NCI-H345 treated with DMSO at 0.1 percent for 48 hours (cell line): ENCODE results near the gene CFAP99.
"Not testable (repeated sequence)": the region's sequence is repeated elsewhere in the genome, so short reads cannot be mapped to it uniquely, and the experiment has no call there.

Source experiments
- DNase-seq: peaks from one replicate; lab custom pipeline; 2025; ENCODE audit not compliant: unreplicated experiment; lab: John Stamatoyannopoulos, UW

CFAP99 gene

DNA sequence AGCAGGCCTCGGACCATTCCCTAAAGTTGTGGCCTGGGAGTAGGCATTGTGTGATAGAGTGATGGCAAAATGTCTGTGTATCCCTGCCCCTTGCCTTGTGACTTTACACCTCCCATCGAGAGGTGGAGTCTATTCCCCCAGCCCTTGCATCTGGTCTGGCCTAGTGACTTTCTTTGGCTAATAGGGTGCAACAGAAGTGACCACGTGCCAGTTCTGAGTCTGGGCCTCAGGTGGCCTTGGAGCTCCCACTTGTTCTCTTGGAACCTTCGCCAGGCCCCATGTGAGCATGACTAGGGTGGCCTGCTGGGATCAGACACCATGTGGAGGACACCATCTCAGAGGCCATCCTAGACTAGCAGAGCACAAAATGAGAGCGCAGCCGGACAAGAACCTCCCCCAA lies 46.3 kb downstream of the CFAP99 start:
- no peak for DNase-seq

- DNase-seq: not testable (repeated sequence)
Observed at GRCh38 chr4:2465544-2465943, 46.8 kb downstream of the CFAP99 start.

GRCh38 chr4:2468456-2469191 lies 49.9 kb downstream of the CFAP99 start, which contains the start of gene RNF4:
TSS of gene RNF4 (plus strand) at chr4:2469106. CDS start at chr4:2490494, 21,388 bp downstream.
- DNase-seq: peak; percentile 91

- DNase-seq: no peak
Observed at GRCh38 chr4:2469192-2469984, 50.6 kb downstream of the CFAP99 start.

GRCh38 chr4:2470791-2471190 lies 52.0 kb downstream of the CFAP99 start:
- DNase-seq: no peak

DNA sequence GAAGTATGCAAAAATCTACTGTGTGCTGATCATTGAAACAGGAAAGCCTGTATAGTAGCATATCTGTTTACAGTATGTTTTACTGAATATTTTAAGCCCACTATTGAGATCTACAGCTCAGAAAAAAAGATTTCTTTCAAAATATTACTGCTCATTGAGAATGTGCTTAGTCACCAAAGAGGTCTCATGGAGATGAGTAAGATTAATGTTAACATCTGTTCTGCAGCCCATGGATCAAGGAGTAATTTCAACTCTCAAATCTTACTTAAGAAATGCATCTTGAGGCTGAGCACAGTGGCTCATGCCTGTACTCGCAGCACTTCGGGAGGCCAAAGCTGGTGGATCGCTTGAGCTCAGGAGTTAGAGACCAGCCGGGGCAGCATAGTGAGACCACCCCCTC lies 53.4 kb downstream of the CFAP99 start:
- DNase-seq: no peak

DNA sequence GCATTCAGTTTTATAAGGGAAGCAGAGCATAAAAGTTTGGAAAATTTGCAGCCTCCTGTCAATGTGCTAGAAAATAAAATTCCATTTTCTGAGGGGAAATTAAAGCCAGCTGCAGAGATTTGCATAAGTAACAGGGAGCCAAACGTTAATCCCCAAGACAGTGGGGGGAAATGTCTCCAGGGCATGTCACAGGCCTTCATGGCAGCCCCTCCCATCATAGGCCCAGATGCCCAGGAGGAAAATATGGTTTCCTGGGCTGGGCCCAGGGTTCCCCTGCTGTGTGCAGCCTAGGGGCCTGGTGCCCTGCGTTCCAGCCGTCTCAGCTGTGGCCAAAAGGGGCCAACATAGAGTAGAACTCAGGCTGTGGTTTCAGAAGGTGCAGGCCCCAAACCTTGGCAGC lies 59.5 kb downstream of the CFAP99 start:
- DNase-seq: no peak

DNA sequence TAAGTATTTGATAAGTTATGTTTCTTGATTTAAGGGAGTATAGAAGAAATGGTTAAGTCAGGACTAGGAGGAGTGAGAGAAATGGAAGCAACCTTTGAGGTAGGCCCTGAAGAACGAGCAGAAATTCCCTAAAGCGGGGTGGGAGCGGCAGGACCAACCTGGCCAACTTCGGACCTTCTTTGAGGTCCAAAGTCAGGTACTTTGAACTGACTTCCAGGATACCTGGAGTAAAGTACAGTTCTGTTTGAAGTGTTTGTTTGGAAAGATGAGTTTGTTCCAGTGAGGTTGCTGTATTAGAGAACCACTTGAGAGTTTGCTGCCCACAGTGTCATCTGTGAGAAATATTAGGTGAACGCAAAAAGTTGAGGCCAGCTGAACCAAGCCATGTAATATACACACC lies 61.9 kb downstream of the CFAP99 start:
- no peak for DNase-seq

- DNase-seq: no peak
Observed at GRCh38 chr4:2482192-2482591, 63.4 kb downstream of the CFAP99 start.

DNA sequence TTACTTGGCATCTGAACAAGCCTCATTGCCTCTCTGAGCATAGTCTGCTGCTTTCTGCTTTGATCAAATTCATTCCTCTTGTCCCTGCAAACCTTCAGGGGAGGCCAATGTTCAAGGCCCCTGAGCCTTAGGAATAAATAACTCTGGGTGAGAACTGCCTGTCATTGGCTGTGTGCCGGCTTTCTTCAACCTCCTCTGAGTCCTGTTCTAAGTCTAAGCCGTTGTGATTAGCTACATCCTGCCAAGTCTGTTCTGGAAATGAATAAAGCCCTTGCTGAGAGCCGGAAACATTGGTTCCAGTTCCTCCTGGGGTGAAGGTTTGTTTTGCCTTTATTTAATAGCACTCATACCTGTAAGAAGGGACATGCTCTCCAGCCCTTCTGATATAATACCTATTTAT lies 63.9 kb downstream of the CFAP99 start:
- no peak for DNase-seq

GRCh38 chr4:2483237-2483636 lies 64.5 kb downstream of the CFAP99 start:
- DNase-seq: no peak

GRCh38 chr4:2484185-2484584 lies 65.4 kb downstream of the CFAP99 start:
- no peak for DNase-seq

GRCh38 chr4:2484993-2485392 lies 66.2 kb downstream of the CFAP99 start:
- no peak for DNase-seq

DNA sequence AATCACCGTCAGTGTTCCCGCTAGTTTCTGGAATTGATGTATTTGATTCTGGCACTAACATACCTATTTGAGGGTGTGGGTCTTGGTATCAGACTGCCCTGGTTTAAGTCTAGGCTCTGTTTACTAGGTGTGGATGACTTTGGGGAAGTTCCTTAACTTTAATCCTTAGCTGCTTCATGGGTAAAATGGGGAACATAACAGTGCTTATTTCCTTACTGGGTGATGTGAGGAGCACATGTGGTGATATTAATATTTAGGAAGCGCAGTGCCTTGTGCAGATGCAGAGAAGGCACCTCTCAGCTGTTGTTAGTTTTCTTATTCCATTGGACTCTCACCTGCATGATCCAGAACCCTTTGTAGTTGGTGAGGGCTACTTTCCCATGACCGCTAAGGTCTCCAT lies 67.2 kb downstream of the CFAP99 start:
- no peak for DNase-seq

GRCh38 chr4:2486981-2487380 lies 68.2 kb downstream of the CFAP99 start:
- DNase-seq: no peak

DNA sequence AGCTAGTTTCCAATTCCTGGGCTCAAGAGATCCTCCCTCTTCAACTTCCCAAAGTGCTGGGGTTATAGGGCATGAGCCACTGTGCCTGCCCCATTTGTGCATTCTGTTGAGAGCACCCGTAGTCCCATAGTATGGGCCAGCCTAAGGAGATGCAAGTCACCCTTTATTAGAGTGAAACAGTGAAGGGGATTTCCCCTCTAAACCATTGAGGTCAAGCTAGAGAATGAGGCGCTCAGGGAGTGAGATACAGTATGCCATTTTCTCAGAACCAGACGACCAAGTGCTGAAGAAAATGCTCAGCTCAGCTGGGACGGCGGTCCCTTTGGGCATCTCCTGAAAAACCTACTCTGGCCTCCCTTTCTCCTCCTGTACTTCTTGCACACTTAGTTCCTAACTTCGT lies 68.9 kb downstream of the CFAP99 start:
- DNase-seq: no peak

GRCh38 chr4:2489081-2489805 lies 70.5 kb downstream of the CFAP99 start:
- DNase-seq: no peak

- no peak for DNase-seq
Observed at GRCh38 chr4:2489841-2490552, 71.2 kb downstream of the CFAP99 start.

DNA sequence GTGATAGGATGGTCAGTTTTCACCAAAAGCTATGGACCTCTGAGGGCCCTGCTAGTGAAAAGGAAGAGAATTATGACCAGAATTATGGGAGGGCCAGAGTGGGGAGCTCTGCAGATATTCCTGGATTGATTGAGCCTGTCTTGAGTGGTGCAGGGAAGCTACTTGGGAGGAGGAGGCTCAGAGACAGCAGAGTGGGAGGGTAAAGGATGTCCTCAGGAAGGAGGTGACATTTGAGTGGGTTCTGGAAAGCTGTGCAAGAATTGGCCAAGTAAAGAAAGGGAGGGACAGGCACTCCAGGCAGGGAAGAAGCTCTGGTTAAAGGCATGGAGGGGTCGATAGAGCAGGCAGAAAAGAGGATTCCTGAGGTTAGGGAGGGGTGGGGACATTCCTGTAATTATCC lies 74.2 kb downstream of the CFAP99 start:
- no peak for DNase-seq

DNA sequence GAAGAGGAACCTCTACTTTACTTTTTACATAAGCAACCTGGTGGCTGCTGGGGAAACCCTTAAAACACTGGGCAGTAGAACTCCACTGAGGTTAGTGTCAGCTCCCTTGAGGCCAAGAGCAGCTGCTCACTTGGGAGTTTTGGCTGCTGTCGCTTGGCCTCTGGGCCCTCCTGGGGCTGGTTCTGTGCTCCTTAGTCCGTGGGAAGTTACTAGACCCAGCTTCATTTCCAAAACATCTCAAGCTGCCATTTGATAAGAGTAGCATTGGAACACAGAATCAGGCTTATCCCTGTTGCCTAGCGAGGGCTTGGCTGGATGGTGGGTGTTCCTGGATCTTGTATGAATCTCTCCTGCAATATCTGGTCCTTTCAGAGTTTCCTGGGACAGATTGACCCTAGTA lies 76.2 kb downstream of the CFAP99 start:
- no peak for DNase-seq

DNA sequence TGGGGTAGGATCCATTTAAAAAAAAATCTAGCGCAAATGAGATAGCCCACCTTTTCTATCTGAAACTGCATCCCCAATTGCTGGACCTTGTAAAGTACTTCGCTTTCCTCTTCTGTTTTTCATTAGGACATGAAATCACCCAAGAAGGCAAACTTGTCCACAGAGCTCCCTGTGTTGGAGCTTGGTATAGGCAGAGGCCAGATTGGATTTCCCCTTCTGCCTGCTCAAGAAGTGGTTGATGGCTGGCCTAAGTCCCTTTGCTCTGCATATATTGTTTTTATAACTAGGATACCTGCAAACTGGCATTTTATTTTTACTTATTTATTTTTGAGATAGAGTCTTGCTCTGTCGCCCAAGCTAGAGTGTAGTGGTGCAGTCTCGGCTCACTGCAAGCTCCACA lies 78.6 kb downstream of the CFAP99 start:
- DNase-seq: no peak
